Glutamatergic neuron (in vitro differentiated cells): ENCODE results near the gene TEPSIN. TPM values are rescaled to one million over a fixed set of nuclear protein-coding genes. Genes with fewer than 3 reads are reported as not detected.
A peak's percentile ranks its signal among the peaks of the same experiment; 100 is the strongest.

ENCODE experiments used
- DNase-seq: peaks from one replicate; pipeline ENCODE4 v3.0.0; 2022
- H3K27ac Mint-ChIP-seq: one replicate; pipeline ENCODE4 v1.8.0; 2020; ENCODE audit warnings: mild to moderate bottlenecking, mixed read lengths, inconsistent platforms; ENCODE audit not compliant: unreplicated experiment
- H3K27me3 Mint-ChIP-seq: one replicate; pipeline ENCODE4 v1.8.0; 2020; ENCODE audit warnings: mild to moderate bottlenecking, moderate library complexity, mixed read lengths, inconsistent platforms; ENCODE audit not compliant: unreplicated experiment
- H3K36me3 Mint-ChIP-seq: one replicate; pipeline ENCODE4 v1.8.0; 2020; ENCODE audit warnings: mild to moderate bottlenecking, mixed read lengths, inconsistent platforms; ENCODE audit not compliant: unreplicated experiment
- H3K4me1 Mint-ChIP-seq: one replicate; pipeline ENCODE4 v1.8.0; 2020; ENCODE audit warnings: mild to moderate bottlenecking, low read depth, mixed read lengths, inconsistent platforms; ENCODE audit not compliant: unreplicated experiment
- H3K4me3 Mint-ChIP-seq: one replicate; pipeline ENCODE4 v1.8.0; 2020; ENCODE audit warnings: mild to moderate bottlenecking, mixed read lengths, inconsistent platforms; ENCODE audit not compliant: unreplicated experiment
- H3K9me3 Mint-ChIP-seq: one replicate; pipeline ENCODE4 v1.8.0; 2020; ENCODE audit warnings: mild to moderate bottlenecking, moderate library complexity, mixed read lengths, inconsistent platforms; ENCODE audit not compliant: unreplicated experiment
- CTCF ChIP-seq: fragments of 200-600 bp; sonication (generic); IDR thresholded peaks from one replicate; pipeline ENCODE4 v1.5.0; 2021; ENCODE audit not compliant: partially characterized antibody, unreplicated experiment
- total RNA-seq: library from RNA; stranded (reverse); fragmentation: NEBNext Ultra II Directional; extraction: Animal tissue kit (Norgen Biotek cat#: 25700); gene quantifications from one replicate; pipeline ENCODE4 v1.2.1, GENCODE V29; 2021; ENCODE audit not compliant: unreplicated experiment

Gene TEPSIN
- total RNA-seq, 1 donor from 2014 or later = 85.7 TPM

- H3K27ac Mint-ChIP-seq = no peak overlapping the region
- no peaks in the 10 kb centered on the region for H3K4me1 Mint-ChIP-seq
- peaks cover 2% of the 10 kb centered on the region for H3K27me3 Mint-ChIP-seq
- no peaks in the 10 kb centered on the region for H3K9me3 Mint-ChIP-seq
- TF ChIP-seq CTCF = no peak
- H3K4me3 Mint-ChIP-seq = no peak overlapping the region
- no peaks in the 10 kb centered on the region for H3K36me3 Mint-ChIP-seq
- no peak for DNase-seq
Measured at GRCh38 chr17:81206166-81206565, 32.7 kb downstream of the TEPSIN start.

- no peak for TF ChIP-seq CTCF
- H3K9me3 Mint-ChIP-seq = peaks cover 2% of the 10 kb centered on the region
- peaks cover 2% of the 10 kb centered on the region for H3K27me3 Mint-ChIP-seq
- no peaks in the 10 kb centered on the region for H3K36me3 Mint-ChIP-seq
- peaks cover 3% of the 10 kb centered on the region for H3K4me1 Mint-ChIP-seq
- no peak overlapping the region for H3K4me3 Mint-ChIP-seq
- no peak overlapping the region for H3K27ac Mint-ChIP-seq
- no peak for DNase-seq
Measured at GRCh38 chr17:81204578-81204977, 34.3 kb downstream of the TEPSIN start.

GRCh38 chr17:81203136-81203535, 35.7 kb downstream of the TEPSIN start:
- H3K27me3 Mint-ChIP-seq = peaks cover 4% of the 10 kb centered on the region
- H3K9me3 Mint-ChIP-seq = peaks cover 2% of the 10 kb centered on the region
- H3K4me1 Mint-ChIP-seq = peaks cover 3% of the 10 kb centered on the region
- H3K36me3 Mint-ChIP-seq = no peaks in the 10 kb centered on the region
- H3K27ac Mint-ChIP-seq = no peak overlapping the region
- DNase-seq = no peak
- no peak for TF ChIP-seq CTCF
- no peak overlapping the region for H3K4me3 Mint-ChIP-seq

- no peak for TF ChIP-seq CTCF
- H3K27ac Mint-ChIP-seq = no peak overlapping the region
- no peak overlapping the region for H3K4me3 Mint-ChIP-seq
Measured at GRCh38 chr17:81202318-81202717, 36.5 kb downstream of the TEPSIN start.

GRCh38 chr17:81200695-81201580, 37.9 kb downstream of the TEPSIN start:
- H3K4me3 Mint-ChIP-seq = no peak overlapping the region
- no peaks in the 10 kb centered on the region for H3K36me3 Mint-ChIP-seq
- H3K9me3 Mint-ChIP-seq = peaks cover 2% of the 10 kb centered on the region
- peak; percentile 81 for TF ChIP-seq CTCF
- no peak overlapping the region for H3K27ac Mint-ChIP-seq
- peaks cover 4% of the 10 kb centered on the region for H3K27me3 Mint-ChIP-seq
- H3K4me1 Mint-ChIP-seq = peaks cover 3% of the 10 kb centered on the region
- peak; percentile 63 for DNase-seq

More at GRCh38 chr17:81202318-81202717, 36.5 kb downstream of the TEPSIN start:
- H3K36me3 Mint-ChIP-seq = no peaks in the 10 kb centered on the region
- DNase-seq = no peak
- H3K4me1 Mint-ChIP-seq = peaks cover 3% of the 10 kb centered on the region
- peaks cover 4% of the 10 kb centered on the region for H3K27me3 Mint-ChIP-seq
- peaks cover 2% of the 10 kb centered on the region for H3K9me3 Mint-ChIP-seq
